HepG2 (cell line): ENCODE measurements around the gene POLR1C. TPM values are rescaled to one million over a fixed set of nuclear protein-coding genes. Genes with fewer than 3 reads are reported as not detected.

Experiments used
- ASH2L ChIP-seq: fragments of 300-600, 200-600 bp; sonication (generic); IDR thresholded peaks from 2 replicates; pipeline ENCODE4 v1.7.0; 2017; ENCODE audit warnings: low read depth, mild to moderate bottlenecking, moderate library complexity, mixed read lengths, low read length; ENCODE audit not compliant: insufficient read length
- DNMT1 ChIP-seq: sonication (generic); formaldehyde crosslinking; IDR thresholded peaks from 2 replicates; pipeline ENCODE4 v1.5.1; 2020; ENCODE audit warnings: mild to moderate bottlenecking, missing genetic modification reagents
- ESRRA ChIP-seq: sonication (generic); formaldehyde crosslinking; IDR thresholded peaks from 2 replicates; pipeline ENCODE4 v1.5.1; 2020; ENCODE audit warnings: mild to moderate bottlenecking, low read depth, missing genetic modification reagents
- MEF2D ChIP-seq: sonication (generic); formaldehyde crosslinking; IDR thresholded peaks from 2 replicates; pipeline ENCODE4 v1.5.1; 2020; ENCODE audit warnings: mild to moderate bottlenecking, missing genetic modification reagents
- NR2F6 ChIP-seq, 2 experiments: IDR thresholded peaks; 2 replicates each; pipeline ENCODE4 v1.6.1; 2016; ENCODE audit warnings: antibody characterized with exemption in 1 of 2, mild to moderate bottlenecking in 1 of 2
- PHB2 ChIP-seq: fragments of 450-650 bp; IDR thresholded peaks from 2 replicates; pipeline ENCODE4 v1.6.1; 2018; ENCODE audit not compliant: partially characterized antibody
- RARA ChIP-seq: IDR thresholded peaks from 2 replicates; pipeline ENCODE4 v1.6.1; 2016; ENCODE audit warnings: missing genetic modification reagents, missing compliant biosample characterization
- RBFOX2 ChIP-seq: fragments of 200-400 bp; formaldehyde crosslinking; IDR thresholded peaks from 2 replicates; pipeline ENCODE4 v1.6.1; 2017; ENCODE audit warnings: low read depth, mild to moderate bottlenecking, low read length
- SAP130 ChIP-seq: IDR thresholded peaks from 2 replicates; pipeline ENCODE4 v1.6.1; 2016; ENCODE audit warnings: low read depth
- SPEN ChIP-seq: sonication (generic); formaldehyde crosslinking; IDR thresholded peaks from 2 replicates; pipeline ENCODE4 v1.5.1; 2020; ENCODE audit warnings: low read depth, mild to moderate bottlenecking, missing genetic modification reagents
- STAG1 ChIP-seq: sonication (generic); formaldehyde crosslinking; IDR thresholded peaks from 2 replicates; pipeline ENCODE4 v1.4.0; 2020; ENCODE audit warnings: missing genetic modification reagents
- TOE1 ChIP-seq: sonication (generic); formaldehyde crosslinking; IDR thresholded peaks from 2 replicates; pipeline ENCODE4 v1.4.0; 2020; ENCODE audit warnings: mild to moderate bottlenecking, missing genetic modification reagents
- ZBTB38 ChIP-seq: sonication (generic); formaldehyde crosslinking; IDR thresholded peaks from 2 replicates; pipeline ENCODE4 v1.5.1; 2020; ENCODE audit warnings: mild to moderate bottlenecking, missing genetic modification reagents
- ZNF17 ChIP-seq: sonication (generic); formaldehyde crosslinking; IDR thresholded peaks from 2 replicates; pipeline ENCODE4 v1.5.0; 2020; ENCODE audit warnings: mild to moderate bottlenecking, missing genetic modification reagents
- ZNF343 ChIP-seq: sonication (generic); formaldehyde crosslinking; IDR thresholded peaks from 2 replicates; pipeline ENCODE4 v1.4.0; 2020; ENCODE audit warnings: mild to moderate bottlenecking, missing genetic modification reagents
- ZNF564 ChIP-seq: sonication (generic); formaldehyde crosslinking; IDR thresholded peaks from 2 replicates; pipeline ENCODE4 v1.8.1; 2023; ENCODE audit warnings: mild to moderate bottlenecking, missing genetic modification reagents
- ZNF746 ChIP-seq: sonication (generic); formaldehyde crosslinking; IDR thresholded peaks from 2 replicates; pipeline ENCODE4 v1.8.0; 2022; ENCODE audit warnings: mild to moderate bottlenecking, missing genetic modification reagents
- polyA plus RNA-seq, 8 experiments: library from polyadenylated mRNA; depleted of rRNA in 3 of 8; stranded (reverse) in 7 of 8; unstranded in 1 of 8; fragments of >200 nt; fragmentation: Illumina TruSeq in 4 of 8; extraction: Trizol in 4 of 8; gene quantifications; 2 replicates each; pipeline versions ENCODE4 v1.2.1 to v1.2.3, GENCODE V29; 2011 to 2016; ENCODE audit warnings: low read depth in 4 of 8, missing spikeins in 1 of 8, mixed read lengths in 1 of 8; ENCODE audit not compliant: insufficient read depth in 1 of 8
- total RNA-seq, 5 experiments: library from RNA; depleted of rRNA; stranded (reverse); fragments of >200 nt; fragmentation: Illumina TruSeq; extraction: Trizol; gene quantifications; 2 replicates each; pipeline ENCODE4 v1.2.3, GENCODE V29; 2016; ENCODE audit warnings: low read depth in 1 of 5
- TF ChIP-seq, protein P1 (sequence below): sonication (generic); formaldehyde crosslinking; IDR thresholded peaks from 2 replicates; pipeline ENCODE4 v1.4.0; 2020; ENCODE audit warnings: missing genetic modification reagents, mild to moderate bottlenecking, borderline replicate concordance
- TF ChIP-seq, protein P2 (sequence below): sonication (generic); formaldehyde crosslinking; IDR thresholded peaks from 2 replicates; pipeline ENCODE4; 2020; ENCODE audit warnings: missing genetic modification reagents, mild to moderate bottlenecking, borderline replicate concordance
- TF ChIP-seq, protein P3 (sequence below), 2 experiments: IDR thresholded peaks; 2 replicates each; pipeline ENCODE4 v1.6.1; 2011 to 2012; ENCODE audit warnings: low read length in 2 of 2, borderline replicate concordance in 1 of 2, low read depth in 1 of 2, mild to moderate bottlenecking in 1 of 2, moderate library complexity in 1 of 2
- TF ChIP-seq, protein P4 (sequence below): sonication (generic); IDR thresholded peaks from 2 replicates; pipeline ENCODE4 v1.6.1; 2016; ENCODE audit warnings: low read depth, borderline replicate concordance

POLR1C gene
- total and polyA plus RNA-seq, 2 of the 13 experiments (the other 11 are each of a cell fraction or from before 2014, with no cell fraction given): 62.6 to 72.2 TPM

DNA sequence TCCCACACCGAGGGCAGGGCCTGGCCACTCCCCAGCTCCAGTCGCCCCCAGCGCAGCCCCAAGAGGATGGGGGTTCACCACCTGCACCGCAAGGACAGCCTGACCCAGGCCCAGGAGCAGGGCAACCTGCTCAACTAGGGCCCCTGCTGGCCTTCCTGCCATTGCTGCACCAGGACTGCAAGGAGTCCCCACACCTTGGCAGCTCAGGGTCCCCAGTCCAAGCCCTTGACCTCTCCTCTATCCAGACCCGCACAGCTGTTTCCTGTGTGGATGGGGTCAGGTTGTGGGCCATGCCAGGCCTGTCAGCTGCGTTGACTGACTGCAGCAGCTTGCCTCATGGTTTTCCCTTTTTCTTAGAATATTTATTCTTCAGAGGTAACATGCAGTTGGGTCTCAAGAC is 11.2 kb upstream of the POLR1C start (continued):
- TF ChIP-seq, protein P1, sequence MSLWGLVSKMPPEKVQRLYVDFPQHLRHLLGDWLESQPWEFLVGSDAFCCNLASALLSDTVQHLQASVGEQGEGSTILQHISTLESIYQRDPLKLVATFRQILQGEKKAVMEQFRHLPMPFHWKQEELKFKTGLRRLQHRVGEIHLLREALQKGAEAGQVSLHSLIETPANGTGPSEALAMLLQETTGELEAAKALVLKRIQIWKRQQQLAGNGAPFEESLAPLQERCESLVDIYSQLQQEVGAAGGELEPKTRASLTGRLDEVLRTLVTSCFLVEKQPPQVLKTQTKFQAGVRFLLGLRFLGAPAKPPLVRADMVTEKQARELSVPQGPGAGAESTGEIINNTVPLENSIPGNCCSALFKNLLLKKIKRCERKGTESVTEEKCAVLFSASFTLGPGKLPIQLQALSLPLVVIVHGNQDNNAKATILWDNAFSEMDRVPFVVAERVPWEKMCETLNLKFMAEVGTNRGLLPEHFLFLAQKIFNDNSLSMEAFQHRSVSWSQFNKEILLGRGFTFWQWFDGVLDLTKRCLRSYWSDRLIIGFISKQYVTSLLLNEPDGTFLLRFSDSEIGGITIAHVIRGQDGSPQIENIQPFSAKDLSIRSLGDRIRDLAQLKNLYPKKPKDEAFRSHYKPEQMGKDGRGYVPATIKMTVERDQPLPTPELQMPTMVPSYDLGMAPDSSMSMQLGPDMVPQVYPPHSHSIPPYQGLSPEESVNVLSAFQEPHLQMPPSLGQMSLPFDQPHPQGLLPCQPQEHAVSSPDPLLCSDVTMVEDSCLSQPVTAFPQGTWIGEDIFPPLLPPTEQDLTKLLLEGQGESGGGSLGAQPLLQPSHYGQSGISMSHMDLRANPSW (CRISPR knock-in tag): no peak
- peak; percentile 51 for TF ChIP-seq RARA (CRISPR knock-in tag)
- TF ChIP-seq PHB2: no peak
- no peak for TF ChIP-seq DNMT1 (CRISPR knock-in tag)
- 0 out of 2 replicates have a peak, but pooled peaks have one; percentile 33 for TF ChIP-seq SPEN
- no peak for TF ChIP-seq ZNF746 (CRISPR knock-in tag)
- 0 out of 2 replicates have a peak, but pooled peaks have one; percentile 18 for TF ChIP-seq RBFOX2
- TF ChIP-seq, protein P2, sequence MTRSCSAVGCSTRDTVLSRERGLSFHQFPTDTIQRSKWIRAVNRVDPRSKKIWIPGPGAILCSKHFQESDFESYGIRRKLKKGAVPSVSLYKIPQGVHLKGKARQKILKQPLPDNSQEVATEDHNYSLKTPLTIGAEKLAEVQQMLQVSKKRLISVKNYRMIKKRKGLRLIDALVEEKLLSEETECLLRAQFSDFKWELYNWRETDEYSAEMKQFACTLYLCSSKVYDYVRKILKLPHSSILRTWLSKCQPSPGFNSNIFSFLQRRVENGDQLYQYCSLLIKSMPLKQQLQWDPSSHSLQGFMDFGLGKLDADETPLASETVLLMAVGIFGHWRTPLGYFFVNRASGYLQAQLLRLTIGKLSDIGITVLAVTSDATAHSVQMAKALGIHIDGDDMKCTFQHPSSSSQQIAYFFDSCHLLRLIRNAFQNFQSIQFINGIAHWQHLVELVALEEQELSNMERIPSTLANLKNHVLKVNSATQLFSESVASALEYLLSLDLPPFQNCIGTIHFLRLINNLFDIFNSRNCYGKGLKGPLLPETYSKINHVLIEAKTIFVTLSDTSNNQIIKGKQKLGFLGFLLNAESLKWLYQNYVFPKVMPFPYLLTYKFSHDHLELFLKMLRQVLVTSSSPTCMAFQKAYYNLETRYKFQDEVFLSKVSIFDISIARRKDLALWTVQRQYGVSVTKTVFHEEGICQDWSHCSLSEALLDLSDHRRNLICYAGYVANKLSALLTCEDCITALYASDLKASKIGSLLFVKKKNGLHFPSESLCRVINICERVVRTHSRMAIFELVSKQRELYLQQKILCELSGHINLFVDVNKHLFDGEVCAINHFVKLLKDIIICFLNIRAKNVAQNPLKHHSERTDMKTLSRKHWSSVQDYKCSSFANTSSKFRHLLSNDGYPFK (CRISPR knock-in tag): 0 out of 2 replicates have a peak, but pooled peaks have one; percentile 2
- no peak for TF ChIP-seq ZNF343 (CRISPR knock-in tag)
- peak; percentile 59; the same call in 1 of the 2 replicates for TF ChIP-seq ZBTB38
- no peak for TF ChIP-seq ZNF564 (CRISPR knock-in tag)
- TF ChIP-seq STAG1 (CRISPR knock-in tag): peak; percentile 40
- no peak for TF ChIP-seq TOE1 (CRISPR knock-in tag)
- TF ChIP-seq, protein P3, sequence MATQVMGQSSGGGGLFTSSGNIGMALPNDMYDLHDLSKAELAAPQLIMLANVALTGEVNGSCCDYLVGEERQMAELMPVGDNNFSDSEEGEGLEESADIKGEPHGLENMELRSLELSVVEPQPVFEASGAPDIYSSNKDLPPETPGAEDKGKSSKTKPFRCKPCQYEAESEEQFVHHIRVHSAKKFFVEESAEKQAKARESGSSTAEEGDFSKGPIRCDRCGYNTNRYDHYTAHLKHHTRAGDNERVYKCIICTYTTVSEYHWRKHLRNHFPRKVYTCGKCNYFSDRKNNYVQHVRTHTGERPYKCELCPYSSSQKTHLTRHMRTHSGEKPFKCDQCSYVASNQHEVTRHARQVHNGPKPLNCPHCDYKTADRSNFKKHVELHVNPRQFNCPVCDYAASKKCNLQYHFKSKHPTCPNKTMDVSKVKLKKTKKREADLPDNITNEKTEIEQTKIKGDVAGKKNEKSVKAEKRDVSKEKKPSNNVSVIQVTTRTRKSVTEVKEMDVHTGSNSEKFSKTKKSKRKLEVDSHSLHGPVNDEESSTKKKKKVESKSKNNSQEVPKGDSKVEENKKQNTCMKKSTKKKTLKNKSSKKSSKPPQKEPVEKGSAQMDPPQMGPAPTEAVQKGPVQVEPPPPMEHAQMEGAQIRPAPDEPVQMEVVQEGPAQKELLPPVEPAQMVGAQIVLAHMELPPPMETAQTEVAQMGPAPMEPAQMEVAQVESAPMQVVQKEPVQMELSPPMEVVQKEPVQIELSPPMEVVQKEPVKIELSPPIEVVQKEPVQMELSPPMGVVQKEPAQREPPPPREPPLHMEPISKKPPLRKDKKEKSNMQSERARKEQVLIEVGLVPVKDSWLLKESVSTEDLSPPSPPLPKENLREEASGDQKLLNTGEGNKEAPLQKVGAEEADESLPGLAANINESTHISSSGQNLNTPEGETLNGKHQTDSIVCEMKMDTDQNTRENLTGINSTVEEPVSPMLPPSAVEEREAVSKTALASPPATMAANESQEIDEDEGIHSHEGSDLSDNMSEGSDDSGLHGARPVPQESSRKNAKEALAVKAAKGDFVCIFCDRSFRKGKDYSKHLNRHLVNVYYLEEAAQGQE (IDR thresholded peaks at IDR 0.05; ENCODE audit: borderline replicate concordance in 1 of 2, low read depth in 1 of 2, low read length in 2 of 2): no peak
- 0 out of 2 replicates have a peak, but pooled peaks have one; percentile 20 for TF ChIP-seq MEF2D
- TF ChIP-seq NR2F6 (IDR thresholded peaks at IDR 0.05): no peak
- 0 out of 2 replicates have a peak, but pooled peaks have one; percentile 20 for TF ChIP-seq NR2F6 (CRISPR knock-in tag; IDR thresholded peaks at IDR 0.05)
- TF ChIP-seq ASH2L: no peak
- peak; percentile 86 for TF ChIP-seq ESRRA (CRISPR knock-in tag)
- TF ChIP-seq SAP130 (CRISPR knock-in tag): 0 out of 2 replicates have a peak, but pooled peaks have one; percentile 36
- TF ChIP-seq ZNF17 (CRISPR knock-in tag): no peak
- TF ChIP-seq, protein P4, sequence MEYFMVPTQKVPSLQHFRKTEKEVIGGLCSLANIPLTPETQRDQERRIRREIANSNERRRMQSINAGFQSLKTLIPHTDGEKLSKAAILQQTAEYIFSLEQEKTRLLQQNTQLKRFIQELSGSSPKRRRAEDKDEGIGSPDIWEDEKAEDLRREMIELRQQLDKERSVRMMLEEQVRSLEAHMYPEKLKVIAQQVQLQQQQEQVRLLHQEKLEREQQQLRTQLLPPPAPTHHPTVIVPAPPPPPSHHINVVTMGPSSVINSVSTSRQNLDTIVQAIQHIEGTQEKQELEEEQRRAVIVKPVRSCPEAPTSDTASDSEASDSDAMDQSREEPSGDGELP: peak; percentile 89
